IPS-18c (cell line): ENCODE data around the gene PILRA.
"Not testable (repeated sequence)": the region's sequence is repeated elsewhere in the genome, so short reads cannot be mapped to it uniquely, and the experiment has no call there.

ENCODE experiments used
- H3K4me3 ChIP-seq: 2 replicates; pipeline ENCODE4 v1.7.0; 2013; ENCODE audit warnings: low read depth, mild to moderate bottlenecking, low read length, moderate library complexity; ENCODE audit not compliant: insufficient read depth
- H3K9me3 ChIP-seq: one replicate; pipeline ENCODE4 v1.6.1; 2013; ENCODE audit warnings: mild to moderate bottlenecking, low read length, moderate library complexity; ENCODE audit not compliant: control insufficient read depth, insufficient read depth

The PILRA gene

DNA sequence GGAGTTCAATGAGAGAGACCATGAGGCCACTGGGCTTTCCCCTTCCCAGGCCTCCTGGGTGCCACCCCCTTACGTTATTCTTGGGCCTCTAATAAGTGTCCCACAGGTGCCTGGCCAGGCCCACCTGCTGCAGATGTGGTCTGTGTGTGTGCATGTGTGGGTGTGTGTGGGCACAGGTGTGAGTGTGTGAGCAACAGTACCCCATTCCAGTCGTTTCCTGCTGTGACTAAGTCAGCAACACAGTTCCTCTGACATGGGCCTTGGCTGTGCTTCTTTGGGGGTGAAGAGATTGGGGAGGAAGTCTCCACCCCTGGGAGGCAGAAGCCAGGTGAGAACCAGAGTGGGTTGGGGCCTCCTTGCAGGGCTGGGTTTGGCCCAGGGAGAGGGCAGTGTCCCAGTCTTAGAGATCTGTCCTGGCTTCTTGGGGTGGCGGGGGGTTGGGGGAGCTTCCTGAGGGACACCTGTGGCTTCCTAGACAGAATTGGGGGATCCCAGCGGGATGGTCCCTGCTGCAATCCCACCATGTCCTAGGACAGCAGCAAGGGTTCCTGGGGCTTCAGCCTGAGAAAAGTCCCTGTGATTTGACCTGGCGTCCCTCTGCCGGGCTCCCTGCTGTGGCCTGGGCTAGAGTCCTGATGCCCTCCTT is 19.5 kb upstream of the PILRA start:
- H3K9me3 ChIP-seq: no peaks in the 10 kb centered on the region
- H3K4me3 ChIP-seq: no peak overlapping the region

DNA sequence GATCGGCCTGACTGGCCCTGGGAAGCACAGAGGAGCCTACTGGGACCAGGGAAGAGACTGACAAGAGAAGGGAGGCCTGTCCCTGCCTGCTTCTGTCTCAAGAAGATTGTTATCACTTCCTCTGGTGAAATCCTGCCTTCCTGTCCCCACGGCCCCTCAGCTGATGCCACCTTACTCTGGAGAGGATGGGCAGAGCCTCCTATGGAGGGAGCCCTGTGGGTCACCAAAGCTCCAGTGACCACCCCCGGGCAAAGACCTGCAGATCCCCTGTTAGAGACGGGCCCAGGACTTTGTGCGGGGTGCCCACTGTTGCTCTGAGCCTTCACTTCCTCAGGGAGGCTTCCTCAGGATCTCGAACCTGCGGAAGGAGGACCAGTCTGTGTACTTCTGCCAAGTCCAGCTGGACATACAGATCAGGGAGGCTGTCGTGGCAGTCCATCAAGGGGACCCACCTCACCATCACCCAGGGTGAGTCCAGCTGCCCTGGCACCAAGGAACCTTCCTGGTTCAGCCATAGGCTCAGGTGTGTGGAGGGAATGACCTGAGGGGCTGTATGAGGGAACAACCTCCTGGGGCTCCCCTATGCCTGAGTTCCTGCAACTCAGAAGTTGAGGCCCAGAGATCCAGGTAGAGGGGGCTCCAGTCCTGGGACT is 16.7 kb upstream of the PILRA start:
- Histone ChIP-seq H3K4me3 (no peak overlapping the region), H3K9me3 (no peaks in the 10 kb centered on the region)

GRCh38 chr7:100357131-100357561 is 16.1 kb upstream of the PILRA start:
- H3K9me3 ChIP-seq: no peaks in the 10 kb centered on the region
- no peak overlapping the region for H3K4me3 ChIP-seq

GRCh38 chr7:100358027-100358856 is 15.0 kb upstream of the PILRA start, which contains the start of gene PILRB:
Gene PILRB (plus strand): TSS chr7:100358117. CDS start chr7:100358303, 186 bp downstream.
- H3K4me3 ChIP-seq: no peak within 1 kb of the TSS
- H3K9me3 ChIP-seq: no peaks in the 10 kb centered on the region

GRCh38 chr7:100358857-100359212 is 14.5 kb upstream of the PILRA start:
- Histone ChIP-seq H3K9me3 (no peaks in the 10 kb centered on the region), H3K4me3 (no peak overlapping the region)

DNA sequence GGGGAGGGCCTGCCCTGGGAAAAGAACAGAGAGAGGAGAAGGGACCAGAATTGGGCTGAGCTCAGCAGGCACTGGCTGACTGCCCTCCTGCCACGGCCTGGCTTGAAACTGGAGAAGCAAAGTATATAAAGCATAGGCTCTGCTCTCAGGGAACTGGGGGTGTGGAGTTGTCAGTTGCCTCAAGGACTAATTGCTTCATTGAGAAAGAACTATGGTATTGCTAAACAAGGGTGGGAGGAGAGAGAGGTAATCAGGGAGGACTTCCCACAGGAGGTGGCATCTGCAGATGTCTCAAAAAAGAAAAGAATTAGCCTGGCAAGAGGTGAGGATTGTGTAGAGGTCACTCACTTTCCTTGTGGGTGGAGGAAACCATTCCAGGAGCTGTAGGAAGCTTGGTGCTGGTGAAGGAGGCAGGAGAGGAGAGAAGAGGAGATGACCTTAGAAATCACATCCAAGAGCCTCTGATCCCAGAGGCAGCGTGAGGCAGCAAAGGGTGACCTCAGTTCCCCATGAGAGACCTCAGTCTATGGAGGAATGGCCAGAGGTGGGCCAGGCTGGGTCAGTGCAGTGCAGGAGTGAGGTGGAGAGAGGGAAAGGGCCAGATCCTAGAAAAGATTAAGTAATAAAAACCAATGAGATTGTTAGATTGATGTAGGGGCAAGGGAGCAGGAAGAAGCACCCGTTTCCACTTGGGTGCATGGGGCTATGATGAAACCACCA is 13.0 kb upstream of the PILRA start:
- Histone ChIP-seq H3K9me3 (no peaks in the 10 kb centered on the region), H3K4me3 (no peak overlapping the region)

- no peaks in the 10 kb centered on the region for H3K9me3 ChIP-seq
- no peak overlapping the region for H3K4me3 ChIP-seq
These were observed 10.2 kb upstream of the PILRA start for GRCh38 chr7:100363098-100363497.

- not testable (repeated sequence) for H3K9me3 ChIP-seq, H3K4me3 ChIP-seq
These were observed 9.5 kb upstream of the PILRA start for GRCh38 chr7:100363797-100364196.

GRCh38 chr7:100364480-100364879 is 8.8 kb upstream of the PILRA start:
- Histone ChIP-seq H3K4me3 (no peak overlapping the region), H3K9me3 (no peaks in the 10 kb centered on the region)

GRCh38 chr7:100365998-100366367 is 7.3 kb upstream of the PILRA start:
- not testable (repeated sequence) for H3K9me3 ChIP-seq, H3K4me3 ChIP-seq

DNA sequence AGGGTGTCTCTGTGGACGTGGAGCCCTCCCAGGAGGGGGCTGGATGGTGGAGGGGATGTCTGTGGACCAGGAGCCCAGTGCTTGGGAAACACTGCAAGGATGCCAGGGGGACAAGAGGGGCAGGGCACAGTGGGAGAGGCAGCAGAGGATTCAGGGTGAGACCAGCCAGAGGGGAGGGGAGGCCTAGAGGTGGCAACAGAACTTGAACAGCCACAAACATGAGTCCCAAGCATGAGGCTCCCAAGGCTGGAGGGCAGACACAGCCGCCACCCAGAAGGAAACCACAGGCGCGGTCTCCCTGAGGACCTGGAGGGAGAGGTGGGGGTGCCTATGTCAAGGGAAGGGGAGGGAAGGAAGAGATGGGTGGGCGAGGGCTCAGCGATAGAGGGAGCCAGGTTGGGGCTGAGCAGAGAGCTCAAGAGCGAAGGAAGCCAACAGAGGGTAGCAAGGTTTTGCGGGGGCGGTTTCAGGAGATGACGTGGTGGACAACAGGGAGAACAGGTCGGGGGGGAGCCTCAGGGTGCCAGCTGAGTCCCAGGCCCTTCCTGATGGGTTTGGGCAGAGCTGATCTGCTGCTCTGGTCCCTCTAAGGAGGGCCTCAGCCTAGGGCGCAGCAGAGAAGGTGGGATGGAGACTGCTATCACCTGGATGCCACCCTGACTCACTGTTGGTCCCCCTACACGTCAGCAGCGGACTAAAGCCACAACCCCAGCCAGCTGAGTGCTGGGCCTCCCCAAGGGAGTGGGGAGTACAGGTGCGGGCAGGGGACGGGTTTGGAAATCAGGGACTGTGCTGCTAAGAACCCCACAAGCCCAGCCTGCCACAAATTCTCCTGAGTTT is 6.7 kb upstream of the PILRA start:
- H3K4me3 ChIP-seq: no peak overlapping the region

GRCh38 chr7:100367251-100367620 is 6.1 kb upstream of the PILRA start:
- Histone ChIP-seq H3K9me3 (no peaks in the 10 kb centered on the region), H3K4me3 (no peak overlapping the region)

More for the DNA sequence above, 6.7 kb upstream of the PILRA start:
- H3K9me3 ChIP-seq: no peaks in the 10 kb centered on the region

DNA sequence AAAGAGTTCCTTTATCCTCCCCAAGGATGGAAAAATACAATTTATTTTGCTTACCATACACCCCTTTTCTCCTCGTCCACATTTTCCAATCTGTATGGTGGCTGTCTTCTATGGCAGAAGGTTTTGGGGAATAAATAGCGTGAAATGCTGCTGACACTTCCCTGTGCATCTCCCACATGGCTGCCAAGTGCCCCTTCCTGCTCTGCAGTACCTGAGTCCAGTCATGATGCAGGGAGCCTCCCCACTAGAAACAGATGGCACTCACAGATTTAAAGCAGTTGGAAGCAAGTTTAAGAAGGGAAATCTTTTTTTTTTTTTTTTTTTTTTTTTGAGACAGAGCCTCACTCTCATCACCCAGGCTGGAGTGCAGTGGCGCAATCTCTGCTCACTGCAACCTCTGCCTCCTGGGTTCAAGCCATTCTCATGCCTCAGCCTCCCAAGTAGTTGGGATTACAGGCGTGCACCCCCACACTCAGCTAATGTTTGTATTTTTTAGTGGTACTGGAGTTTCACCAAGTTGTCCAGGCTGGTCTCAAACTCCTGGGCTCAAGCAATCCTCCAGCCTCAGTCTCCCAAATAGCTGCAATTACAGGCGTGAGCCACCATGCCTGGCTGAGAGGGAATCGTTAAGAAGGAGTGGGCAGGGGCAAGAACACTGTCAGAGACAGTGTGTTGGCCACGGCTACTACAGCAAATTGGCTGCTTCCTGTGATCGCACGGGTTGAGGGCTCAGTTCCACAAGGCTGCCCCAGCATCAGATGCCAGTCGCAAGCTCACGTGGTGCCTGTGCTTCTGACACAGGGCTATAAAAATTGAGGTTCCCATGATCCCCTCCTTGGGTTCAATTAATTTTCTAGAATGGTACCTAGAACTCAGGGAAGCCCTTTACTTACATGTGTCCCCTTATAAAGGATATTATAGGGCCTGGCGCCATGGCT is 5.3 kb upstream of the PILRA start:
- H3K4me3 ChIP-seq: no peak overlapping the region

GRCh38 chr7:100369105-100369504 is 4.2 kb upstream of the PILRA start:
- Histone ChIP-seq H3K9me3 (no peaks in the 10 kb centered on the region), H3K4me3 (no peak overlapping the region)

More for the DNA sequence above, 5.3 kb upstream of the PILRA start:
- no peaks in the 10 kb centered on the region for H3K9me3 ChIP-seq

DNA sequence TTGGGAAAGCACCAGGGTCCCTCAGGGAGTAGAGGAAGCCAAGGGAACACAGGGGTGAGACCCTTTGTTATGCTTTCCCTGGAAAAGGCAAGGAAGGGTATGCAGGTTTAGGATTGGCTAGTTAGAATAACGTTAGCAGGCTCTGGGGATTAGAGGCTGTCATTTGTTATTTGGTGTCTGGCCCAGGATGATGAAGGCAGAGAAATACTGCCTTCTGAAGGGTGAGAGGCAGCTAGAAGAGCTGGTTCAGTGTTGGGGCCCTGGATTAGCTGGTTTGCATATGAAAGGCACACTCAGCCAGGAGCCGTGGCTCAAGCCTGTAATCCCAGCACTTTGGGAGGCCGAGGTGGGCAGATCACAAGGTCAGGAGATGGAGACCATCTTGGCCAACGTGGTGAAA is 3.0 kb upstream of the PILRA start:
- Histone ChIP-seq H3K9me3 (no peaks in the 10 kb centered on the region), H3K4me3 (no peak overlapping the region)

DNA sequence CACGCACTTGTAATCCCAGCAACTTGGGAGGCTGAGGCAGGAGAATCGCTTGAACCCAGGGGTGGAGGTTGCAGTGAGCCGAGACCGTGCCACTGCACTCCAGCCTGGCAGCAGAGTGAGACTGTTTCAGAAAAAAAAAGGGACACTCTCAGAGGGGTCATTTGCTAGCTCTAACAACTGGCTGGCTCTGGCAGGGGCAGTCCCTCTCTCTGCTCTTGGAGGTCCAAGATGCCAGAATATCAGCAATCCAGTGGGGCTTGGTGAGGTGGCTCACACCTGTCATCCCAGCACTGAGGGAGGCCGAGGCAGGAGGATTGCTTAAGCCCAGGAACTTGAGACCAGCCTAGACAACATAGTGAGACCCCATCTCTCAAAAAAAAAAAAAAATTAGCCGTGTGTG is 2.5 kb upstream of the PILRA start:
- no peaks in the 10 kb centered on the region for H3K9me3 ChIP-seq
- H3K4me3 ChIP-seq: no peak overlapping the region
